H9 (cell line): ENCODE data around the gene UCHL1. TPM values are rescaled to one million over a fixed set of nuclear protein-coding genes. Genes with fewer than 3 reads are reported as not detected.

Source experiments
- DNase-seq: peaks from one replicate; pipeline ENCODE4 v3.0.0-alpha.2; 2017
- H2AFZ ChIP-seq: one replicate; pipeline ENCODE4 v1.6.1; 2013; ENCODE audit warnings: mild to moderate bottlenecking, low read length, control low read depth, moderate library complexity
- H2AK5ac ChIP-seq: 2 replicates; pipeline ENCODE4 v1.6.1; 2013; ENCODE audit warnings: low read length, control low read depth, mixed read lengths; ENCODE audit not compliant: insufficient read length
- H2BK120ac ChIP-seq: one replicate; pipeline ENCODE4 v1.6.1; 2013; ENCODE audit warnings: low read depth, mild to moderate bottlenecking, low read length, control low read depth, inconsistent platforms; ENCODE audit not compliant: poor library complexity, severe bottlenecking
- H2BK12ac ChIP-seq: 2 replicates; pipeline ENCODE4 v1.6.1; 2013; ENCODE audit warnings: low read length, control low read depth, mixed read lengths, low read depth; ENCODE audit not compliant: insufficient read length
- H2BK15ac ChIP-seq: 2 replicates; pipeline ENCODE4 v1.6.1; 2013; ENCODE audit warnings: low read depth, low read length, control low read depth
- H2BK20ac ChIP-seq: one replicate; pipeline ENCODE4 v1.6.1; 2013; ENCODE audit warnings: low read depth, mild to moderate bottlenecking, low read length, control low read depth, inconsistent platforms; ENCODE audit not compliant: poor library complexity, severe bottlenecking
- H2BK5ac ChIP-seq: 2 replicates; pipeline ENCODE4 v1.6.1; 2013; ENCODE audit warnings: low read length, control low read depth, mixed read lengths; ENCODE audit not compliant: insufficient read length
- H3K14ac ChIP-seq: 2 replicates; pipeline ENCODE4 v1.6.1; 2013; ENCODE audit warnings: low read length, control low read depth; ENCODE audit not compliant: insufficient read depth
- H3K18ac ChIP-seq: 2 replicates; pipeline ENCODE4 v1.6.1; 2013; ENCODE audit warnings: low read depth, mild to moderate bottlenecking, mixed read lengths, low read length, control low read depth; ENCODE audit not compliant: insufficient read length
- H3K23ac ChIP-seq: 2 replicates; pipeline ENCODE4 v1.6.1; 2013; ENCODE audit warnings: low read length, control low read depth, mixed read lengths, low read depth; ENCODE audit not compliant: insufficient read length
- H3K23me2 ChIP-seq: 2 replicates; pipeline ENCODE4 v1.6.1; 2013; ENCODE audit warnings: low read depth, mild to moderate bottlenecking, mixed read lengths, low read length, control low read depth; ENCODE audit not compliant: insufficient read length, poor library complexity, severe bottlenecking
- H3K27ac ChIP-seq: 2 replicates; pipeline ENCODE4 v1.5.1; 2013; ENCODE audit warnings: low read length, control low read depth, mixed read lengths, low read depth; ENCODE audit not compliant: insufficient read length
- H3K27me3 ChIP-seq: 2 replicates; pipeline ENCODE4 v1.6.1; 2013; ENCODE audit warnings: low read length, control low read depth, inconsistent platforms; ENCODE audit not compliant: insufficient read depth
- H3K4ac ChIP-seq: 2 replicates; pipeline ENCODE4 v1.6.1; 2013; ENCODE audit warnings: low read depth, mild to moderate bottlenecking, control low read depth, inconsistent platforms, low read length, moderate library complexity
- H3K4me1 ChIP-seq: 2 replicates; pipeline ENCODE4 v1.6.1; 2013; ENCODE audit warnings: low read length, control low read depth, inconsistent platforms; ENCODE audit not compliant: insufficient read depth
- H3K4me2 ChIP-seq: 2 replicates; pipeline ENCODE4 v1.6.1; 2013; ENCODE audit warnings: low read length, control low read depth, mixed read lengths; ENCODE audit not compliant: insufficient read length, insufficient read depth
- H3K56ac ChIP-seq: 2 replicates; pipeline ENCODE4 v1.6.1; 2013; ENCODE audit warnings: low read depth, mild to moderate bottlenecking, mixed read lengths, low read length, control low read depth; ENCODE audit not compliant: insufficient read length
- H3K79me1 ChIP-seq: 2 replicates; pipeline ENCODE4 v1.6.1; 2013; ENCODE audit warnings: low read depth, mild to moderate bottlenecking, moderate library complexity, low read length, control low read depth, inconsistent platforms; ENCODE audit not compliant: insufficient read depth, poor library complexity, severe bottlenecking
- H3K79me2 ChIP-seq: 2 replicates; pipeline ENCODE4 v1.6.1; 2013; ENCODE audit warnings: low read length, control low read depth, inconsistent platforms; ENCODE audit not compliant: insufficient read depth
- H3K9ac ChIP-seq: 2 replicates; pipeline ENCODE4 v1.6.1; 2013; ENCODE audit warnings: low read length, control low read depth, mixed read lengths; ENCODE audit not compliant: insufficient read length; ENCODE audit errors: extremely low read depth
- H3K9me3 ChIP-seq: one replicate; pipeline ENCODE4 v1.6.1; 2013; ENCODE audit warnings: low read depth, low read length, inconsistent platforms; ENCODE audit not compliant: control insufficient read depth
- H3T11ph ChIP-seq: one replicate; pipeline ENCODE4 v1.6.1; 2013; ENCODE audit warnings: mild to moderate bottlenecking, low read length, control low read depth, inconsistent platforms
- H4K20me1 ChIP-seq: one replicate; pipeline ENCODE4 v1.6.1; 2013; ENCODE audit not compliant: control insufficient read depth, insufficient read length, insufficient read depth
- H4K5ac ChIP-seq: 2 replicates; pipeline ENCODE4 v1.6.1; 2013; ENCODE audit warnings: low read depth, mild to moderate bottlenecking, mixed read lengths, low read length, control low read depth; ENCODE audit not compliant: insufficient read length
- H4K8ac ChIP-seq: replicated peaks from 2 replicates; pipeline ENCODE4 v1.6.1; 2013; ENCODE audit warnings: low read length, control low read depth, mixed read lengths, low read depth; ENCODE audit not compliant: insufficient read length
- H4K91ac ChIP-seq: 2 replicates; pipeline ENCODE4 v1.6.1; 2013; ENCODE audit warnings: low read depth, mild to moderate bottlenecking, moderate library complexity, mixed read lengths, low read length, control low read depth; ENCODE audit not compliant: insufficient read length
- H3K27ac Mint-ChIP-seq, 3 experiments: 2 replicates in 2 of 3; 3 replicates in 1 of 3; pipeline ENCODE4 v1.8.0; 2020 to 2021; ENCODE audit warnings: mixed read lengths in 3 of 3, mild to moderate bottlenecking in 1 of 3, moderate library complexity in 1 of 3
- H3K27me3 Mint-ChIP-seq: 2 replicates; pipeline ENCODE4 v1.8.0; 2021; ENCODE audit warnings: low read depth, mild to moderate bottlenecking, moderate library complexity, mixed read lengths
- H3K36me3 Mint-ChIP-seq, 3 experiments: 2 replicates in 2 of 3; 3 replicates in 1 of 3; pipeline ENCODE4 v1.8.0; 2020 to 2021; ENCODE audit warnings: low read depth in 3 of 3, mixed read lengths in 3 of 3; ENCODE audit not compliant: insufficient read depth in 1 of 3
- H3K4me1 Mint-ChIP-seq, 2 experiments: 2 replicates each; pipeline ENCODE4 v1.8.0; 2020; ENCODE audit warnings: mixed read lengths in 2 of 2
- H3K4me3 Mint-ChIP-seq, 2 experiments: 2 replicates in 1 of 2; 3 replicates in 1 of 2; pipeline ENCODE4 v1.8.0; 2020 to 2021; ENCODE audit warnings: mild to moderate bottlenecking in 2 of 2, mixed read lengths in 2 of 2, moderate library complexity in 1 of 2
- H3K9me3 Mint-ChIP-seq, 2 experiments: 2 replicates in 1 of 2; 3 replicates in 1 of 2; pipeline ENCODE4 v1.8.0; 2020; ENCODE audit warnings: mild to moderate bottlenecking in 2 of 2, mixed read lengths in 2 of 2, moderate library complexity in 1 of 2
- CTCF ChIP-seq: fragments of 200-600 bp; sonication (generic); conservative IDR thresholded peaks from 3 replicates; pipeline ENCODE4 v1.8.0; 2021; ENCODE audit warnings: antibody characterized with exemption, mild to moderate bottlenecking
- WGBS: extraction: QIAGEN DNeasy Blood & Tissue Kit; methylation state at CpG from one replicate; pipeline ENCODE4 v1.1.7; 2013; ENCODE audit warnings: missing lambda C conversion rate, low lambda C conversion rate, mixed read lengths; ENCODE audit not compliant: insufficient read length; ENCODE audit errors: extremely low coverage; 5-methylcytosine and 5-hydroxymethylcytosine counted together
- total RNA-seq: library from RNA; stranded (reverse); gene quantifications from 2 replicates; pipeline ENCODE4 v1.2.1, GENCODE V29; 2021

Gene UCHL1
- total RNA-seq, 1 experiment from 2014 or later: 513 TPM

- TF ChIP-seq CTCF: no peak
- WGBS: no CpG with 5 or more reads among the region's 8 CpGs
Observed at GRCh38 chr4:41280010-41280409, 23.3 kb downstream of the UCHL1 start.

More at GRCh38 chr4:41280010-41280409, 23.3 kb downstream of the UCHL1 start:
- Mint-ChIP-seq H3K27me3 (peaks cover 6% of the 10 kb centered on the region), H3K4me3 (no peak overlapping the region), H3K4me1 (peaks cover 0 to 2% of the 10 kb centered on the region in 2 experiments; a peak in 1 of 4 replicates), H3K27ac (no peak overlapping the region), H3K36me3 (peaks cover 14 to 28% (median 23%) of the 10 kb centered on the region in 3 experiments), H3K9me3 (peaks cover 18% of the 10 kb centered on the region in 2 experiments)
- H3K27me3 ChIP-seq: no peaks in the 10 kb centered on the region
- no peaks in the 10 kb centered on the region for H3K23me2 ChIP-seq
- no peak overlapping the region for H2AFZ ChIP-seq
- no peak overlapping the region for H3K27ac ChIP-seq
- H2BK5ac ChIP-seq: no peak overlapping the region
- H3K14ac ChIP-seq: no peak overlapping the region
- no peak overlapping the region for H2AK5ac ChIP-seq
- H4K5ac ChIP-seq: no peak overlapping the region
- no peak overlapping the region for H3T11ph ChIP-seq
- H4K8ac ChIP-seq: no peak overlapping the region
- H4K20me1 ChIP-seq: no peaks in the 10 kb centered on the region
- H3K4ac ChIP-seq: no peak overlapping the region
- H3K23ac ChIP-seq: no peak overlapping the region
- no peak overlapping the region for H2BK15ac ChIP-seq
- H3K18ac ChIP-seq: no peak overlapping the region
- no peaks in the 10 kb centered on the region for H3K79me2 ChIP-seq
- H2BK20ac ChIP-seq: no peak overlapping the region
- no peaks in the 10 kb centered on the region for H3K4me1 ChIP-seq
- no peak for DNase-seq
- no peak overlapping the region for H3K9ac ChIP-seq
- no peak overlapping the region for H2BK120ac ChIP-seq
- H3K9me3 ChIP-seq: no peaks in the 10 kb centered on the region
- H3K4me2 ChIP-seq: no peak overlapping the region
- H4K91ac ChIP-seq: no peak overlapping the region
- H3K56ac ChIP-seq: no peak overlapping the region
- no peaks in the 10 kb centered on the region for H3K79me1 ChIP-seq
- no peak overlapping the region for H2BK12ac ChIP-seq
